Measurements from ENCODE around the gene CELF3.

GRCh38 chr1:151716405-151716762 lies 219 bp downstream of the CELF3 start:
- TF ChIP-seq POLR2A (IDR thresholded peaks at IDR 0.05) (no peak), CTCF (IDR thresholded peaks at IDR 0.05) (no peak)

Measured in stomach (tissue), 4 donors.